Measurements from ENCODE around the gene APCDD1.
"Not testable (repeated sequence)": the region's sequence is repeated elsewhere in the genome, so short reads cannot be mapped to it uniquely, and the experiment has no call there.

The APCDD1 gene

DNA sequence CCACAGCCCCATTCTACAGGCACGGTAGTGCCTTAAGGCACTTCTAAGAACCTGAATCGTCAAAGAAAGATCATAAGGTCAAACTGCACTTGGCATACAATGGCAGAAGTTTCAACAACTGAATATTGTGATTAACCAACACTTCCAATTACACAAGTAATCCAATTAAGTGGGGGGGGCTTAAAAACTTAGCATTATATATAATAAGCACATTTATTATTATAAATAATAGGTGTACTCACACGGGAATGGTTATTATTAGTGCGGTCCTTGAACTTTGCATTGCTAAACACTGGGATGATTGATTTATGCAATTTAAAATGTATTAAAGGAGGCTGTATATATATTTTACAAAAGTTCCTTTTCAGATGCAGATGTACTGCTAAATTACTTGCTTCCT, 7.6 kb downstream of the APCDD1 start:
- TF ChIP-seq, protein P1, sequence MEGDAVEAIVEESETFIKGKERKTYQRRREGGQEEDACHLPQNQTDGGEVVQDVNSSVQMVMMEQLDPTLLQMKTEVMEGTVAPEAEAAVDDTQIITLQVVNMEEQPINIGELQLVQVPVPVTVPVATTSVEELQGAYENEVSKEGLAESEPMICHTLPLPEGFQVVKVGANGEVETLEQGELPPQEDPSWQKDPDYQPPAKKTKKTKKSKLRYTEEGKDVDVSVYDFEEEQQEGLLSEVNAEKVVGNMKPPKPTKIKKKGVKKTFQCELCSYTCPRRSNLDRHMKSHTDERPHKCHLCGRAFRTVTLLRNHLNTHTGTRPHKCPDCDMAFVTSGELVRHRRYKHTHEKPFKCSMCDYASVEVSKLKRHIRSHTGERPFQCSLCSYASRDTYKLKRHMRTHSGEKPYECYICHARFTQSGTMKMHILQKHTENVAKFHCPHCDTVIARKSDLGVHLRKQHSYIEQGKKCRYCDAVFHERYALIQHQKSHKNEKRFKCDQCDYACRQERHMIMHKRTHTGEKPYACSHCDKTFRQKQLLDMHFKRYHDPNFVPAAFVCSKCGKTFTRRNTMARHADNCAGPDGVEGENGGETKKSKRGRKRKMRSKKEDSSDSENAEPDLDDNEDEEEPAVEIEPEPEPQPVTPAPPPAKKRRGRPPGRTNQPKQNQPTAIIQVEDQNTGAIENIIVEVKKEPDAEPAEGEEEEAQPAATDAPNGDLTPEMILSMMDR (IDR thresholded peaks at IDR 0.05; ENCODE audit: extremely low read depth, missing control alignments): no peak
- no peak for DNase-seq (ENCODE audit: low spot score)

- DNase-seq (ENCODE audit: low spot score): no peak
- TF ChIP-seq, protein P1 (IDR thresholded peaks at IDR 0.05; ENCODE audit: extremely low read depth, missing control alignments): no peak
Measured at GRCh38 chr18:10462597-10462996, 8.2 kb downstream of the APCDD1 start.

DNA sequence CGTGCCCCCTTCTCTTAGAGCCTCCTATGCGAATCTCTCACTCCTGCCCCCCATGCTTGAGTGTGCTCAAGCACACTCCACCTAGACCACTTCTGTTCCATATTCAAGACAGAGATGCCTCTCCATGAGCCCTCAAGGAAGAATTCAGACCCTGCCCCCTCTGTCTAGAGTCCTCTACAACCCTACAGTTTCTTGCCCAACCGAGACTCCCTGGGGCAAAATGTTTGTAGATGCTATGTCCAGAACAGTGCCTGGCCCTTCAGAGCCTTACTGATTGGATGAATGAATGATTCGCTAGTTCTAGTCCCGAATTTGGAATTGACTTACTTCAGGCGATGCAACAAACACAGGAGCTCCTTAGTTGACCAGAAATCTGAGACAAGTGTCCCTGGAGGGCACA, 8.7 kb downstream of the APCDD1 start:
- DNase-seq (ENCODE audit: low spot score): no peak
- TF ChIP-seq, protein P1 (IDR thresholded peaks at IDR 0.05; ENCODE audit: extremely low read depth, missing control alignments): no peak

- DNase-seq (ENCODE audit: low spot score): no peak
- TF ChIP-seq, protein P1 (IDR thresholded peaks at IDR 0.05; ENCODE audit: extremely low read depth, missing control alignments): no peak
Measured at GRCh38 chr18:10463741-10464140, 9.3 kb downstream of the APCDD1 start.

GRCh38 chr18:10464161-10464648, 9.8 kb downstream of the APCDD1 start:
- not testable (repeated sequence) for DNase-seq (ENCODE audit: low spot score)

DNA sequence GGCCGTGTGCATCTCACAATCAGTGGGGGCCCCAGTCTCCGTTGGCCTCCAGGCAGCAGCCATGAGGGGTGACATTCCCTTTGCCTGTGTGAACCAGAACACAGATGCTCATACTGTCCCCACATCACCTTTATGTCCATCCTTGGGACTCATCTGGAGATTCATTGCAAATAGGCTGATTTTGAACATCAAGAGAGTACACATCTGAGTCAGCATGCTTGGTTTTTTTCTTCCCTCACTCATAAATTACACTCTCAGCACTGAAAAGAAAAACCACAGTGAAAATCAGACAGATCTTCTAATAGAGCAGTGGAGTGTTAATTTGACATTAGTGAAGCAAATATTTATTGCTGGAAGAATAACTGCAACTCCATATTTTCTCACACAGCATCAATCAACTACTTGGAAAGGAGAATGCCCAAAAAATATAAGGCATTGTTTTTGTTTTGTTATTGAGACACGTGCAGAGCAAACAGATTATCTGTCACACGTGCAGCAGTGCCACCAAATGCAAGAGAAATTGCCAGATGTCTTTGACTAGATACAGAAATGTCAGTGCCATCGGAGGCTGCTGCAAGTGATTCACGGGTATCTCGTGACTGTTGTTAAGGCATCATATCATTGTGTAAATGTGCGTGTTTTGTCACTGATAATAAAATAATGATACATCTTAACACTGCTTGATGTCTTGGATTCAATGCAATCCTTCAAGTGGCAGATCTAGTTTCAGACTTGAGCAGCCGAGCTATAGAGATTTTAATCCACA, 10.9 kb downstream of the APCDD1 start:
- TF ChIP-seq, protein P1 (IDR thresholded peaks at IDR 0.05; ENCODE audit: extremely low read depth, missing control alignments): no peak

DNA sequence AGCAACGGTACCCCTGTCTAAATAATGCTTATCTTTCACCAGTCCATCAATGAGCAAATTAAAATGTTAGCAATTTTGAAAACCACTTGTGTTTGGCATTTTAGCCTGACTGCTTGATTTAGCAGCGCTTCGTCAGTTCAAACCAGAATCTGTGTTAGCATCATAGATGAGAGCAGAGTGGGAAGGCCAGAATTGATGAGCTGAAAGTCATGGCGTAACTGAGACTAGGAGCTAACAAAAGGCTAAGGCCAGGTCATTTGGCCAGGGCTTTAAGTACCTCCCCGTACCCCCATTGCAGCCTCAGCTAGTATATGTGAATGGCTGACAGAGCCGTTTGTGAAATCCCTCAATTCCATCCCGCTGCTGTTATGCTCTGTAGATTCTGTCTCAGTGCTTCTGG, 16.0 kb downstream of the APCDD1 start:
- DNase-seq (ENCODE audit: low spot score): no peak
- TF ChIP-seq, protein P1 (IDR thresholded peaks at IDR 0.05; ENCODE audit: extremely low read depth, missing control alignments): no peak

More for the DNA sequence above, 10.9 kb downstream of the APCDD1 start:
- no peak for DNase-seq (ENCODE audit: low spot score)

- TF ChIP-seq, protein P1 (IDR thresholded peaks at IDR 0.05; ENCODE audit: extremely low read depth, missing control alignments): no peak
- DNase-seq (ENCODE audit: low spot score): no peak
Measured at GRCh38 chr18:10471574-10471973, 17.1 kb downstream of the APCDD1 start.
